ENCODE measurements around the gene COPB2.
"Not testable (repeated sequence)": the region's sequence is repeated elsewhere in the genome, so short reads cannot be mapped to it uniquely, and the experiment has no call there.

The COPB2 gene

DNA sequence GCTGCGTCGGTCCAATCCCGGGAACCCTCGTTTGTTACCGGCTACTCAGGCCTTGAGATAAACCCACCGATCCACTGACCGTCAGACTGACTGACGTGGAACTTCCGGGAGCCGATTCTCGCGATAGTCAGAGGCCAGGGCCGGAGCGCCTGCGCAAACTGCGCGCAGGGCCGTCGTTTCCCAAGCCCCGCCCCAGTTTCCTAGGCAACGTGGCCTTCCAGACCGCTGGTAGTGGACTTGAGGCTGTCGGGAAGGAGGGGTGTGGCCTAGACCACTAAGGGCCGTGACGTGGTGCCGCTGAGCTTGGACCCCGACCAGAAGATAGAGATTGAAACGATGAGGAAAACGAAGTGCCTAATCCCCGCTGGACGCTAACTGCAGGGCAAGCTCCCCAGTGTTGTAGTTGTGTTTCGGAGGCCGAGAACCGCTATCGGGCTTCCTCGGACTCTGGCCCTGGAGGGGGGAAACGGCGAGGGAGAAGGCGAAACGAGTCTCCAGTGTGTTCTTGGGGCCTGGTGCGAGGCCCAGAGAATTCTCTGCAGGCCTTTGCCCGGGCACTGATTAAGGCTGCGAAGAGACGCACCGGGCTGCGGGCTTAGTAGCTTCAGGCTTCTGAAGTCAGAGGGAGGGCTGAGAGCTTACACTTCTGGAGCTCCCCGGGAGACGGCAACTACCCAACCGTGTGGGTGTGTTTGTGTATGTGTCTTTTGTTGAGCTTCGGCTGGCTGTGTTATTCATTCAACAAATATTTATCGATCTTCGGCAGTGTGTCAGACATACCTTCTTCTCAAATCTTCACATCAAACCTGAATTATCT lies at the start of gene COPB2:
Gene COPB2, minus strand, starts transcription at position 96 of the 817 bp plus-strand sequence. CDS start 97 bp downstream, outside the sequence.
- DNase-seq: peak; percentile 97

DNA sequence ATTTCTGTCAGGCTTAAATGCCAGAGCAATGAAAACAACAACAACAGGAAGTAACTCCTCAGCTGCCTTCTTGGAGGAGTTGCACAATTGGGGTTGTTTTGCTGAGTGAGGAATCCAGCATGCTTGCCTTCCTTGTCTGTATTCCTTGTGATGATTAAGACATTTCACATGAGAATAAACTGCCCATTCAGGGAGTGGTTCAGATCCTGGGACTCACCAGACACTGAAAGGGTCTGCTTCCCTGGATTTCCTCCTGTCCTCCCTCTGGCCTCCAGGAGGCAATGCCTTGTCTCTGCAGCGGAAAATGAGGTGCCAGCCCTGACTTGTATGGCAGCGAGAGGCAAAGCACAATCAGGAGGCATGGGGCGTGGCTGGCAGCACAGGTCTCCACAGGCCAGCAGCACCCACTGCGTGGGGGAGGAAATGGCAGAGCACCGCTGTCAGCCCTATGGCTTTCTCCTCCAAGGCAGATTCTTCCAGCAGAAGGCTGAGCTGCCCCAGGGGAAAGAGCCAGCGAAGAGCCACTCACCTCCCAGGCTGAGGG lies 45.4 kb upstream of the COPB2 start:
- DNase-seq: no peak

GRCh38 chr3:139434228-139434627 lies 44.8 kb upstream of the COPB2 start:
- DNase-seq: no peak

DNA sequence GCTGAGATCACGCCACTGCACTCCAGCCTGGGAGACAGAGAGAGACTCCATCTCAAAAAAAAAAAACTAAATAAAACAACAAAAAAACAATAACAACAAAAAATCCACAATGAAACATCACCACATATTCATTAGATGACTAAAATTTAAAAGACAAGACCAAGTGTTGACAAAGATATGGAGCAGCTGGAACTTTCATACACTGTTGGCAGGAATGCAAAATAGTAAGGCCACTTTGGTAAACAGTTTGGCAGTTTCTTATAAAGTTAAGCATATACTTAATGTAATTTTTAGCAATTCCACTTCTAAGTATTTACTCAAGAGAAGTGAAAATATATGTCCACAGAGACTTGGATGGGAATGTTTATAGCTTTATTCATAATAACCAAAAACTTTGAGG lies 43.6 kb upstream of the COPB2 start:
- DNase-seq: no peak

DNA sequence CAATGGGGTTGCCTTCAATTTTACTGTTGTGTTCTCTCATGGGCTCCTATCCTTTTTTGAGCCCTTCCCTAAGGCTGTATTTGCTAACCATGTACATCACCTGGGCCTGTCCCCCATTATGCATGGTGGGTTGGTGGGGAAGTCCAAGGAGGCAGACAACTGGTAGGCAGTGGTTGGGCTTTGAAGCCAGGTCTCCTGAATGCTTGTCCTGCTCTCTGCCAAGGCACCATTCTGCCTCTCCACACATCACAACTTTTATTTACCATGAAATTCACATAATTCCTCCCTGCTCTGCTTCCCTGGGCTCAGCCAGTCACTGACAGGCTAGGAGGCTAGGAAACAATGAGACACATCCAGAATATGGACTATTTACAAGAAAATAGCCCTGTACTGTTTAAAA lies 41.0 kb upstream of the COPB2 start:
- no peak for DNase-seq

DNA sequence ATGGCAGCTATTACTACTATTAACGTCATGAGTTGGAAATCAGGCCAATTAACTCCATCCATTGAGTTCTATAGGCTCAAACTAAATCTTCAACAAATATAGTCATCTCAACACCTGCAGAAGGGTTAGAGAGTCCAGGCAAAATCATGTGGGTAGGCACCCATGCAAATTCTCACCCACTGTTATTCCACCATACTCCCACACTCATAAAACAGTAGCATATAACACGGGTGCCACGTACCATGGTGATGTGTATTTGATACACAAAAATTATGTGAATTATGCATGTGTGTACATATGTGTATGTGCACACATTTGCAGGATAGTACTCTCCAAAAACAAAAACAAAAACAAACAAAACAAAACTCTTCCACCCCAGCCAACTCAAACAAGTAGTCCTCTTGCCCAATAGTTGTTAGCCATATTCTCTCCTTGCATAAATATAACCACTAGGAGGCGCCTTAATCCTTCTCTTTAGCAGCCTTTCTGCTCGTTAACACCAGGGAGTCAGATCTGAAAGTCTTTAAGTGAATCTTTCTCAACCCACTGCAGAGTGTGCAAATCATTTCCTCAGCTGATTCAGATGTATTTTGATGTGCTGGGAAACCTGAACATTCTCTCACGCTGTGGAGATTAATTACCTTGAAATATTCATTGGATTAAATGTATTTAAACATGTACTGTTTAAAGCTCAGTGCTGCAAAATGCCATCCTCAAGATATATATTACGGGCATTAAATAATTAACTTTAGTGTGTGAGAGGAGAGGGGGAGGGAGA lies 38.0 kb upstream of the COPB2 start:
- no peak for DNase-seq

DNA sequence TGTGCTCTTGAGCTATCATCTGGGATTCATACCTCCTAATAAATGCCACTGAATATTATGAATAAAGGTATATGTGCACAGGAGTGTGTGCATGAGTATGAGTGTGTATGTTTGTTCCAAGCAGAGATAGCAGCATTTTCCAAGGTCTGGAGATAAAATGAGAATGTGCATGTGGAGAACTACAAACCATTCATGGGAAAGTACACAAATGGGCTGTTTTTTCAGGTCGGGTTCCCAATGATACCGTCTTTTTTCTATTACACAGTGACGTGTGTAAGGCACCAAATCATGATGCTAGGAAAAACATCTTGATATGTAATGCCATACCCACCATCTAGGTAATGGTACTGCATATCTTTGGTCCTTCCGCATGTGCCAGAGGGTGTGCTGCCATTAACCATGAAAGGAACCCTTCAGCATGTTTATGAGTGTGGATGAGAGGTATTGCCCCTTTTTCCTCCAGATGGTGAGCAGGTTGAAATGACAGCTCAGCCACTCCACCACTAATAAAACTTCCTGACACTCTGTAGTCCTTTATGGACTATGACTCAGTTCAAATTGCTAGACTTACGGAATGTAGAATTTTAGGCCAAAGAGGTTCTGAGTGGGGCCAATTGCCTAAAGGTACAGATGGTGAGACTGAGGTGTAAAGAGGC lies 36.4 kb upstream of the COPB2 start:
- no peak for DNase-seq

GRCh38 chr3:139423232-139423631 lies 33.8 kb upstream of the COPB2 start:
- no peak for DNase-seq

- no peak for DNase-seq
Measured at GRCh38 chr3:139421460-139421859, 32.0 kb upstream of the COPB2 start.

DNA sequence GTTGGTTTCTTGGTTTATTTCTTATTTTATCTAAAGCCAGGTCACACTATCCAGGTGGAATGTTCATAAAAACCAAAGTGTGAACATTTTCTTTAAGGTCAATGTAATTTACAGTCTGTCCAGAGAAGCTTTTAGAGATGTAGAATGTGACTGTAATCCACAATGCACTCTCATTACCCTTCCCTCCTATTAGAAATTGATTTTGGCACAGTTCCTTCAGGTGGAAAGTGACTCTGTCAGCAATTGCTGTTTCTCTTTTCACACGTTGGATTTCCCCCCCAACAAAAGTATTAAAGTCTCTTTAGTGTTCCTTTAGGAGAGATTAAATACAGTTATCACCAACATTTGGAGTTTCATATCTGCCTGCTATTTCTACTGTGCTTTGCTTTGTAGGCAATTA lies 31.6 kb upstream of the COPB2 start:
- DNase-seq: no peak

- DNase-seq: no peak
Measured at GRCh38 chr3:139418144-139418543, 28.7 kb upstream of the COPB2 start.

DNA sequence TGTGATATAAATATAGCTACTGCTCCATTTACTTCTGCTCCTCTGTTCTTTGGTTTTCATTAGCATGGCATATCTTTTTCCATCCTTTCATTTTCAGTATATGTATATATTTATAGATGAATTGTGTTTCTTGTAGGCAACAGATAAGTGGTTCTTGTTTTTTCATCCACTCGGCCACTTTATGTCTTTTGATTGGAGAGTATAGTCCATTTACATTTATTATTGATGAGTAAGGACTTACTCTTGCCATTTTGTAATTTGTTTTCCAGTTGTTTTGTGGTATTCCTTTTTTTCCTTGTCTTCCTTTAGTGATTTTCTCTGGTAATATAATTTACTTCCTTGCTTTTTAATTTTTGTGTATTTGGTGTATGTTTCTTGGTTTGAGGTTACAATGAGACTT lies 26.8 kb upstream of the COPB2 start:
- DNase-seq: no peak

GRCh38 chr3:139414608-139415224 lies 25.3 kb upstream of the COPB2 start:
- DNase-seq: no peak

DNA sequence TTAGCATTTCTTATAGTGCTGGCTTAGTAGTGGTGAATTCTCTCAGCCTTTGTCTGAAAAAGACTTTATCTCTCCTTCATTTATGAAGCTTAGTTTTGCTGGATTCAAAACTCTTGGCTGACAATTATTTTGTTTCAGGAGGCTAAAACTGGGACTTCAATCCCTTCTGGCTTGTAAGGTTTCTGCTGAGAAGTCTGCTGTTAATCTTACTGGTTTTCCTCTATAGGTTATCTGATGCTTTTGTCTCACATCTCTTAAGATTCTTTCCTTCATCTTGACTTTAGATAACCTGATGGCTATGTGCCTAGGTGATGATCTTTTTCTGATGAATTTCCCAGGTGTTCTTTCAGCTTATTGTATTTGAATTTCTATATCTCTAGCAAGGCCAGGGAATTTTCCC lies 23.4 kb upstream of the COPB2 start:
- not testable (repeated sequence) for DNase-seq

- not testable (repeated sequence) for DNase-seq
Measured at GRCh38 chr3:139401155-139401554, 11.7 kb upstream of the COPB2 start.

DNA sequence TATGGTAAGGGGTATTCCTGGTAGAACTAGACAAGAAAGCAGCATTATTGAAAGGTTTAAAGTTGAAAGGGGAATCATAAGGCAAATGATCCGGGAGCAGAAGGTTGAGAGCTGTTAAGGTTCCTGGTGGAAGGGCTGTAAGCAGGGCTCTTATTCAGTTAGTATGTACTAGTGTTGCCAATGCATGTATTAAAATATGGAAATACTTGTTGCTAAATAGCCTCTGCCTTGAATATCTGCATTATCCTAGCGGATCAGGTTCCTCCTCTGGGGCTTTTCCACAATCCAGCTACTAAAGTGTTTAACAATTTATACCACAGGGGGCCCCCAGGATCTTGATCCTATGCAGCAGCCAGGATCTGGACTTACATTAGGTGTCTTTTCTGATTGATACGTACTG lies 7.3 kb upstream of the COPB2 start:
- DNase-seq: no peak

GRCh38 chr3:139394116-139394515 lies 4.7 kb upstream of the COPB2 start:
- DNase-seq: no peak

GRCh38 chr3:139388821-139389551 lies 461 bp downstream of the COPB2 start:
- DNase-seq: peak; percentile 19

- no peak for DNase-seq
Measured at GRCh38 chr3:139388077-139388476, 1.4 kb downstream of the COPB2 start.

GRCh38 chr3:139382291-139382690 lies 7.2 kb downstream of the COPB2 start:
- not testable (repeated sequence) for DNase-seq

DNA sequence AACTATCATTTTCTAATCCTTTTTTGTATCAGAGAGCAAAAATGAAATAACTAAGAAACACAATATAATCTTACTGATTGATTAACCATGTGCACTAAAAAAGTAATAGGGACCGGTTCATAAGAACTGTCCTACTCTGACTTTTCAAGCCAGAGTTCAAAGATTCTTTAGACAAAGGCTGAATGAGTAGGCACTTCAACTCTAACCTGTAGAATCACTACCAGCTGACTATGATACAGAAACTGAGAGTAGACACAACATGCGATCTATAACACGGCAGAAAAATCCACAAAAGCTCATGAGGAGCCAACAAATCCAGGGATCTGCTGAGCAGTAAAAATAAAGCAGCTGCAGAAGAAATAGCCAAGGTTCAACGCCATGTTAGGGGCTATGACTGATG lies 8.9 kb downstream of the COPB2 start:
- DNase-seq: no peak

- DNase-seq: no peak
Measured at GRCh38 chr3:139378587-139379241, 10.7 kb downstream of the COPB2 start.

Data from stimulated activated CD4-positive, alpha-beta T cell treated with anti-CD3 and anti-CD28 coated beads, Interleukin-4, amount 100 ng/mL, for 24 hours (primary cell).